ENCODE measurements around the gene UNC5C. TPM values are rescaled to one million over a fixed set of nuclear protein-coding genes. Genes with fewer than 3 reads are reported as not detected.

Gene UNC5C
- total RNA-seq, 1 donor from 2014 or later, result not detected

DNA sequence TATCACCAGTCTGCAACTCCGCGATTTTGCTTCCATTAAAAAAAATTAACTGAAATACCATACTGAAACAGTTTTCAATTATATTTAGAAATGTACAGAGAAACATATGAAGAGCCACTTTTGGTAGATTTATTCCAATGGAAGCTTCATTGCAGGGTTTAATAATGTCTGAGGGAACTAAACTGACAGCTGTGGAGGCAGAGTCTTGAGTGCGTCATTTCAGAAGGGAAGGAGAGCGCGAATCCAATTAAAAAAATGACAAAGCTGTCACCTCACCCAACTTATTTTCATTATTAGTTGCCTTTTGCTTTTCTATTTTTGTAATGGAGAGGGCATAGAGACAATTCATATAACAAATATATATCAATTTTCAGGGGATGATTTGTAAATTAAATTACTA is 104.0 kb downstream of the UNC5C start:
- H3K27me3 Mint-ChIP-seq, result no peaks in the 10 kb centered on the region
- no peak overlapping the region for H3K4me3 Mint-ChIP-seq
- no peaks in the 10 kb centered on the region for H3K36me3 Mint-ChIP-seq (ENCODE audit: low read depth)
- no peaks in the 10 kb centered on the region for H3K4me1 Mint-ChIP-seq
- H3K27ac Mint-ChIP-seq, result no peak overlapping the region
- H3K9me3 Mint-ChIP-seq, result peaks cover 2% of the 10 kb centered on the region
- CTCF ChIA-PET, result no interaction called here
- intact Hi-C loops (cut with micrococcal nuclease), result no loop called here
- POLR2A ChIA-PET, result no interaction called here
- TF ChIP-seq, protein P1, sequence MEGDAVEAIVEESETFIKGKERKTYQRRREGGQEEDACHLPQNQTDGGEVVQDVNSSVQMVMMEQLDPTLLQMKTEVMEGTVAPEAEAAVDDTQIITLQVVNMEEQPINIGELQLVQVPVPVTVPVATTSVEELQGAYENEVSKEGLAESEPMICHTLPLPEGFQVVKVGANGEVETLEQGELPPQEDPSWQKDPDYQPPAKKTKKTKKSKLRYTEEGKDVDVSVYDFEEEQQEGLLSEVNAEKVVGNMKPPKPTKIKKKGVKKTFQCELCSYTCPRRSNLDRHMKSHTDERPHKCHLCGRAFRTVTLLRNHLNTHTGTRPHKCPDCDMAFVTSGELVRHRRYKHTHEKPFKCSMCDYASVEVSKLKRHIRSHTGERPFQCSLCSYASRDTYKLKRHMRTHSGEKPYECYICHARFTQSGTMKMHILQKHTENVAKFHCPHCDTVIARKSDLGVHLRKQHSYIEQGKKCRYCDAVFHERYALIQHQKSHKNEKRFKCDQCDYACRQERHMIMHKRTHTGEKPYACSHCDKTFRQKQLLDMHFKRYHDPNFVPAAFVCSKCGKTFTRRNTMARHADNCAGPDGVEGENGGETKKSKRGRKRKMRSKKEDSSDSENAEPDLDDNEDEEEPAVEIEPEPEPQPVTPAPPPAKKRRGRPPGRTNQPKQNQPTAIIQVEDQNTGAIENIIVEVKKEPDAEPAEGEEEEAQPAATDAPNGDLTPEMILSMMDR (IDR thresholded peaks at IDR 0.05), result no peak
- DNase-seq, result no peak
- ATAC-seq (ENCODE audit: low read depth), result no peak

DNA sequence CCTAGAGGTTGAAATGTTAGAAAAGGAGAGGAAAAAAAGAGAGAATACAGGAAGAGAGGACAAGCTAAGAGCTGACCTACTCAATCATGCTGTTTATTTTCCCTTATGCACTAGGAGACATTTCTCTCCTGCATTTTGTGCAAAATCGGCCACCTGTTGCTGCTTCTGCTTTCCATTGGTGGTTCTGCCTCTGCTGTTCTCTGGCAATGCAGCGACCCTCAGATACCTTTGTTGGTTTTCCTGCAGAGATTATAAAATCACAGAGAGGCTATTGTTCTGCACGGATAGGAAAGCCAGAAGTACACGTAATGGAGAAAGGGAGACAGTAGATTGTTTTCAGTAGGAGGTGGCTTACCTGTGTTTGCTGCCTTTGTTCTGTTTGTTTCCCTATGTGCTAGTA is 108.9 kb downstream of the UNC5C start:
- no peaks in the 10 kb centered on the region for H3K4me1 Mint-ChIP-seq
- intact Hi-C loops (cut with micrococcal nuclease), result no loop called here
- ChIA-PET POLR2A (no interaction called here), CTCF (no interaction called here)
- TF ChIP-seq, protein P1 (IDR thresholded peaks at IDR 0.05), result no peak
- H3K36me3 Mint-ChIP-seq (ENCODE audit: low read depth), result no peaks in the 10 kb centered on the region
- no peak overlapping the region for H3K27ac Mint-ChIP-seq
- H3K27me3 Mint-ChIP-seq, result no peaks in the 10 kb centered on the region
- no peak for DNase-seq
- H3K9me3 Mint-ChIP-seq, result no peaks in the 10 kb centered on the region
- H3K4me3 Mint-ChIP-seq, result no peak overlapping the region
- ATAC-seq (ENCODE audit: low read depth), result no peak

DNA sequence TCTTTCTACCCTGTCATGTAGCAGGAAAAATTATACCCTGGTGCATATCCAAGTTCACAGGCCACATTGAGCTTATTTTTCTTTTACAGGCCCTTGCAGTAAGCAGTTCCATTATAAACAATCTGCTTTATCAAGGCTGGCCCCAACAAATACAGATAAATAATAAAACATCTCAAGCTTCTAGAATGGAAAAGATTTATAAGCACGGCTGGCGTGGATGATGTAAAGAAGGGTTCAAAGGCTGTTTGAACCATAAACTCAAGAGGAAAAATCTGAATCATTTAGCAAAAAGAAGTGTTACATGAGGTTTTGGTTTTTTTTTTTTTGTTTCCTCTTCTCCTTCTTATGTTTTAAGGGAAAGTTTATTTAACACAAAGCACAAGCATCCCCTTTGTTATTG is 109.7 kb downstream of the UNC5C start:
- ATAC-seq (ENCODE audit: low read depth) (no peak), DNase-seq (no peak)
- Mint-ChIP-seq H3K27ac (no peak overlapping the region), H3K4me3 (no peak overlapping the region), H3K27me3 (no peaks in the 10 kb centered on the region), H3K36me3 (ENCODE audit: low read depth) (no peaks in the 10 kb centered on the region), H3K9me3 (no peaks in the 10 kb centered on the region), H3K4me1 (no peaks in the 10 kb centered on the region)
- ChIA-PET CTCF (no interaction called here), POLR2A (no interaction called here)
- TF ChIP-seq, protein P1 (IDR thresholded peaks at IDR 0.05), result no peak
- intact Hi-C loops (cut with micrococcal nuclease), result no loop called here

DNA sequence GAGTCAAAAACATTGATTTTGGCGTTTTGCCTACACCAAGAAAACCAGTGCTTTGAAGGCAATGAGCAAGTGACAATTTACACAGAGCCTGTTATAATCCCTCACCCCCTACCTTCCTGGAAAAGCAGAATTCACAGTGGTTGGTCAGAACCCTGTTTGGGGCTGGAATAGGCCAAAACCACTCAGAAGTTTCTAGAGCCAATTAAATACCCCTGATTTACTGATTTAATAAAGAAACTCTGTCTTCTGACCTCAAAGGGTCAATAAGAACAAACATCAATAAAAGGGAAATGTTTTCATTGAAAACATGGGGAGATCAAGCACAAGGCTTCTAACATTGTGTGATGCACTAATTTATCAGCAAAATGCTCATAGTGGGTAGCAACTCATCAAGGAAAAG is 116.3 kb downstream of the UNC5C start:
- Mint-ChIP-seq H3K9me3 (no peaks in the 10 kb centered on the region), H3K36me3 (ENCODE audit: low read depth) (no peaks in the 10 kb centered on the region), H3K4me3 (no peak overlapping the region), H3K27ac (no peak overlapping the region), H3K4me1 (no peaks in the 10 kb centered on the region), H3K27me3 (no peaks in the 10 kb centered on the region)
- POLR2A ChIA-PET, result no interaction called here
- TF ChIP-seq, protein P1 (IDR thresholded peaks at IDR 0.05), result no peak
- DNase-seq, result no peak
- intact Hi-C loops (cut with micrococcal nuclease), result no loop called here
- CTCF ChIA-PET, result no interaction called here
- no peak for ATAC-seq (ENCODE audit: low read depth)

DNA sequence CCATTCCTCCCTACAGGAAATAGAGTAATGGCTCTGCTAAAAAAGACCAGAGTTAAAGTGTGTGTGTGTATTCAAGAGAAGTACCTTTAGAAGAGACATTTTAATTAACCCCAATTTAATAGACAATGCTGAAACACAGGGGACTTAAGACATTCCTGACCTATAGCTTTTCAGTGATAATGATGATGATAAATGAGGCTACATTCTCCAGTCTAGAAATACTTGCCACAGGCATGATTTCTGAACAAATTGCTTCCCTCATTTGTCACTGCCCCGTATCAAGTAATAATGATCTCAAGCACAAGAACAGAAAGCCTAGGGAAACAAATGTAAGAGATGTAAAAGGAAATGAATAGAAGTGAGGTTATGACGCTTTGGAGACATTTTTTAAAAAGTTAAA is 117.1 kb downstream of the UNC5C start:
- POLR2A ChIA-PET, result no interaction called here
- intact Hi-C loops (cut with micrococcal nuclease), result no loop called here
- TF ChIP-seq, protein P1 (IDR thresholded peaks at IDR 0.05), result no peak
- Mint-ChIP-seq H3K9me3 (peaks cover 3% of the 10 kb centered on the region), H3K4me3 (no peak overlapping the region), H3K27ac (no peak overlapping the region), H3K4me1 (no peaks in the 10 kb centered on the region), H3K27me3 (no peaks in the 10 kb centered on the region), H3K36me3 (ENCODE audit: low read depth) (no peaks in the 10 kb centered on the region)
- DNase-seq (no peak), ATAC-seq (ENCODE audit: low read depth) (no peak)
- CTCF ChIA-PET, result no interaction called here

Data from activated B cell treated with CpG ODN at 0.5 μM for 24 hours (primary cell).